Measurements from ENCODE around the gene SMIM43.

Gene SMIM43

DNA sequence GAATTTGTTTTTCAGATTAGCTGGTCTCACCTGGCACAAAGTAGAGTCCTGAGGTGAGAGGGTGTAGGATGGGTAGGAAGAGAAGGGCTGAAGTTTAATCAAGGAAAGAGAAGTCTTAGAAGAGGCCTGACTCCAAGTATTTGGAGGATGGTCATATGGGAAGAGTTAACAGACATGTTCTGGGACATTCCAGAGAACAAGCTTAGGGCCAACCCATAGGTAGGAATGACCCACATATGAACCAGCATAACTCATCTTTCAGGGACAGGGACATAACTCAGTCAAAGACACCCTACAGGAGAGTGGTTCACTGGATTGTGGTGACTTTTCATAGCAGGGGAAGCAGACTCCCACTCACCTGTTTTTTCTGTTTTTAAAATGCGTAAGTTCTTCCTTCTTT lies 40.3 kb downstream of the SMIM43 start:
- H3K4me3 ChIP-seq (ENCODE audit: low read length): no peak overlapping the region
- H3K23ac ChIP-seq (ENCODE audit: low read length): no peak overlapping the region
- H4K8ac ChIP-seq (ENCODE audit: low read depth, low read length): no peak overlapping the region
- H3K36me3 ChIP-seq (ENCODE audit: control insufficient read depth, insufficient read depth, low read length): no peaks in the 10 kb centered on the region
- no peak overlapping the region for H3K27ac ChIP-seq (ENCODE audit: low read depth, low read length)
- no peak overlapping the region for H3K9ac ChIP-seq (ENCODE audit: low read length)
- H2BK15ac ChIP-seq (replicated peaks; ENCODE audit: low read depth): no peak overlapping the region
- H3K56ac ChIP-seq (ENCODE audit: low read length): no peak overlapping the region
- H3K79me1 ChIP-seq (ENCODE audit: low read length): no peaks in the 10 kb centered on the region
- DNase-seq: no peak
- H3K4me1 ChIP-seq (ENCODE audit: control insufficient read depth, low read depth, low read length): no peaks in the 10 kb centered on the region
- H3K27me3 ChIP-seq (ENCODE audit: insufficient read depth, low read length, poor library complexity): no peaks in the 10 kb centered on the region
- H3K18ac ChIP-seq (ENCODE audit: low read length): no peak overlapping the region
- no peak overlapping the region for H3K4ac ChIP-seq (ENCODE audit: low read depth, low read length)
- no peaks in the 10 kb centered on the region for H3K79me2 ChIP-seq (ENCODE audit: control insufficient read depth, insufficient read depth, low read length)
- H2BK120ac ChIP-seq (ENCODE audit: low read depth, low read length): no peak overlapping the region
- no CpG with 5 or more reads among the region's 1 CpG for WGBS (ENCODE audit: extremely low coverage, insufficient coverage, low lambda C conversion rate)
- H2AK5ac ChIP-seq (ENCODE audit: low read length): no peak overlapping the region
- H3K4me2 ChIP-seq (ENCODE audit: low read length): no peak overlapping the region
- H2BK5ac ChIP-seq (ENCODE audit: low read length): no peak overlapping the region
- no peak overlapping the region for H4K5ac ChIP-seq (ENCODE audit: low read length)

DNA sequence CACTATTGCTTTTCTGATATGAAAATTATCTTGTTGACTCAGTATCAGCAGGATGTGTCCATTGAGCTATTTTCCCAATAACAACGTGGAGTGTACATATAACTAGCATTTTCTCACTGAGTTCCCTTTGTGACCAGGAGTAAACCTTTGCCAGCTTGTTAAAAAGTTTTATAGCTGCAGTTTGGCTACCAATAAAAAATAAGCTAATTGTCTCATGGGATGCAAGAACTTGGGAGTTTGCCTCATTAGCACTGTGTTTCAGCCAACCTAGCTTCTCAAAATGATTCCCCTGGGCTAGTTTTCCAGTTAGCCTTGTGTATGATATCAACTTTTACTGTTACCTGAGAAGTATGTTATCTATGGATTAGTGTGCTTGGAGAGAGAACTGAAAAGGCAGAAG lies 43.3 kb downstream of the SMIM43 start:
- Histone ChIP-seq H4K8ac (ENCODE audit: low read depth, low read length) (no peak overlapping the region), H4K5ac (ENCODE audit: low read length) (no peak overlapping the region), H2BK15ac (replicated peaks; ENCODE audit: low read depth) (peak overlapping the region; percentile 92), H3K4me3 (ENCODE audit: low read length) (no peak overlapping the region), H3K79me1 (ENCODE audit: low read length) (no peaks in the 10 kb centered on the region), H2AK5ac (ENCODE audit: low read length) (no peak overlapping the region), H3K18ac (ENCODE audit: low read length) (no peak overlapping the region), H3K9ac (ENCODE audit: low read length) (no peak overlapping the region), H3K27ac (ENCODE audit: low read depth, low read length) (no peak overlapping the region), H3K56ac (ENCODE audit: low read length) (no peak overlapping the region), H2BK5ac (ENCODE audit: low read length) (no peak overlapping the region), H3K27me3 (ENCODE audit: insufficient read depth, low read length, poor library complexity) (no peaks in the 10 kb centered on the region), H3K4ac (ENCODE audit: low read depth, low read length) (no peak overlapping the region), H3K4me1 (ENCODE audit: control insufficient read depth, low read depth, low read length) (no peaks in the 10 kb centered on the region), H2BK120ac (ENCODE audit: low read depth, low read length) (no peak overlapping the region), H3K79me2 (ENCODE audit: control insufficient read depth, insufficient read depth, low read length) (no peaks in the 10 kb centered on the region), H3K23ac (ENCODE audit: low read length) (no peak overlapping the region), H3K4me2 (ENCODE audit: low read length) (no peak overlapping the region), H3K36me3 (ENCODE audit: control insufficient read depth, insufficient read depth, low read length) (no peaks in the 10 kb centered on the region)
- no CpG with 5 or more reads among the region's 1 CpG for WGBS (ENCODE audit: extremely low coverage, insufficient coverage, low lambda C conversion rate)
- DNase-seq: no peak

- no peak overlapping the region for H3K18ac ChIP-seq (ENCODE audit: low read length)
These were observed 44.9 kb downstream of the SMIM43 start for GRCh38 chr4:121720109-121720508.

DNA sequence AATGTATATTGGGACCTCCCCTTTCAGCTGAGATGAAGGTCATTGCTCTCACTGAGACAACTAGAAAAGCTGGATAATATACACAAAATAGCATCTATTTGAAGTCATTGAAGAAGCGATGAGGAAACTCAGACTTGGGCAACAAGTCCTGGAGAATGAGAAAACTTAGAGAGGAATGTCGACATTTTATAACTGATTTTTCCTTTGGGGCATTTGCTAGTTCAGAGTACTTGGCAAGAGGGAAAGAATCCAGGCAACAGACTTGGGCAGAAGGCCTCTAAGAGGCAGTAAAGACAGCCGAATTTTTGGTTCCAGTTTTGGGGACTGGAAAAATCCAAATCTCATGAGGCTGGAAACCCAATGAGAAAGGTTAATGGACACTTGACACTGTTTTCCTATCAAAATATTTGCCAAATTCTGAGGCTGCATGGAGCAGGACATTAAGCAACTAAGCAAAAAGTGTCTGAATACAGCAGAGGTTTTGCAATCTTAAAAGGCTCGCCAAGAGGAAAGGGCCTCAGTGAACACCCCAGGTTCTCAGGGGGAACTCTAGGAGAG lies 47.2 kb downstream of the SMIM43 start:
- no peak overlapping the region for H3K4me3 ChIP-seq (ENCODE audit: low read length)
- H2BK15ac ChIP-seq (replicated peaks; ENCODE audit: low read depth): no peak overlapping the region
- H3K4me1 ChIP-seq (ENCODE audit: control insufficient read depth, low read depth, low read length): no peaks in the 10 kb centered on the region
- no peak overlapping the region for H4K8ac ChIP-seq (ENCODE audit: low read depth, low read length)
- no peak overlapping the region for H3K4ac ChIP-seq (ENCODE audit: low read depth, low read length)
- no peak overlapping the region for H3K56ac ChIP-seq (ENCODE audit: low read length)
- H3K79me1 ChIP-seq (ENCODE audit: low read length): no peaks in the 10 kb centered on the region
- no peak overlapping the region for H4K5ac ChIP-seq (ENCODE audit: low read length)
- no peak overlapping the region for H2AK5ac ChIP-seq (ENCODE audit: low read length)
- no peak overlapping the region for H2BK5ac ChIP-seq (ENCODE audit: low read length)
- no peaks in the 10 kb centered on the region for H3K79me2 ChIP-seq (ENCODE audit: control insufficient read depth, insufficient read depth, low read length)
- H3K4me2 ChIP-seq (ENCODE audit: low read length): no peak overlapping the region
- no CpG with 5 or more reads among the region's 4 CpGs for WGBS (ENCODE audit: extremely low coverage, insufficient coverage, low lambda C conversion rate)
- no peak for DNase-seq
- no peaks in the 10 kb centered on the region for H3K36me3 ChIP-seq (ENCODE audit: control insufficient read depth, insufficient read depth, low read length)
- no peak overlapping the region for H3K9ac ChIP-seq (ENCODE audit: low read length)
- no peaks in the 10 kb centered on the region for H3K27me3 ChIP-seq (ENCODE audit: insufficient read depth, low read length, poor library complexity)
- H3K27ac ChIP-seq (ENCODE audit: low read depth, low read length): no peak overlapping the region
- H2BK120ac ChIP-seq (ENCODE audit: low read depth, low read length): no peak overlapping the region
- H3K23ac ChIP-seq (ENCODE audit: low read length): no peak overlapping the region
- H3K18ac ChIP-seq (ENCODE audit: low read length): no peak overlapping the region

More at GRCh38 chr4:121720109-121720508, 44.9 kb downstream of the SMIM43 start:
- no peak overlapping the region for H2BK15ac ChIP-seq (replicated peaks; ENCODE audit: low read depth)
- no peak overlapping the region for H2BK120ac ChIP-seq (ENCODE audit: low read depth, low read length)
- H3K36me3 ChIP-seq (ENCODE audit: control insufficient read depth, insufficient read depth, low read length): no peaks in the 10 kb centered on the region
- H3K4me2 ChIP-seq (ENCODE audit: low read length): no peak overlapping the region
- H3K56ac ChIP-seq (ENCODE audit: low read length): no peak overlapping the region
- H3K27ac ChIP-seq (ENCODE audit: low read depth, low read length): no peak overlapping the region
- DNase-seq: peak; percentile 65
- no peaks in the 10 kb centered on the region for H3K79me2 ChIP-seq (ENCODE audit: control insufficient read depth, insufficient read depth, low read length)
- H3K23ac ChIP-seq (ENCODE audit: low read length): no peak overlapping the region
- H3K9ac ChIP-seq (ENCODE audit: low read length): no peak overlapping the region
- H3K4me3 ChIP-seq (ENCODE audit: low read length): no peak overlapping the region
- H4K8ac ChIP-seq (ENCODE audit: low read depth, low read length): no peak overlapping the region
- no peaks in the 10 kb centered on the region for H3K79me1 ChIP-seq (ENCODE audit: low read length)
- no peaks in the 10 kb centered on the region for H3K4me1 ChIP-seq (ENCODE audit: control insufficient read depth, low read depth, low read length)
- WGBS (ENCODE audit: extremely low coverage, insufficient coverage, low lambda C conversion rate): no CpG with 5 or more reads among the region's 1 CpG
- no peak overlapping the region for H2BK5ac ChIP-seq (ENCODE audit: low read length)
- no peak overlapping the region for H3K4ac ChIP-seq (ENCODE audit: low read depth, low read length)
- no peak overlapping the region for H2AK5ac ChIP-seq (ENCODE audit: low read length)
- H3K27me3 ChIP-seq (ENCODE audit: insufficient read depth, low read length, poor library complexity): no peaks in the 10 kb centered on the region
- no peak overlapping the region for H4K5ac ChIP-seq (ENCODE audit: low read length)

DNA sequence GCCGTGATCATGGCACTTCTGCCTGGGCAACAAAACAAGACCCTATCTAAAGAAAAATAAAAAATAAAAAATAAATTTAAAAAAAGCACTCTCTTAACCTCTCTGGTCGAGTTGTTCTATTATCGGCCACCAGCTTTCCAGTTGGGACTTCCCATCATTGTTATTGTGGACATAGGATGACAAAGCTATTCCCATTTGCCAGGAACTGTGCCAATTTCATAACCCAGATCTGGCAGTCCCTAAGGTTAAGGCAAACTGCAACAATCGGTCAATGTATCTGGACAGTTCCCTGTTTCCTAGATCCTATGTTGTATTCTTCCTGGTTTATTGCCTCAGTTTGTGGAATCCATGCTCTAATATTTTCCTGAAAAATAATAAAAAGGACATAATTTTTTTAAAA lies 50.4 kb downstream of the SMIM43 start:
- no peak overlapping the region for H3K27ac ChIP-seq (ENCODE audit: low read depth, low read length)
- WGBS (ENCODE audit: extremely low coverage, insufficient coverage, low lambda C conversion rate): no CpG with 5 or more reads among the region's 4 CpGs
- no peak overlapping the region for H2AK5ac ChIP-seq (ENCODE audit: low read length)
- no peak overlapping the region for H4K8ac ChIP-seq (ENCODE audit: low read depth, low read length)
- no peak for DNase-seq
- no peaks in the 10 kb centered on the region for H3K79me2 ChIP-seq (ENCODE audit: control insufficient read depth, insufficient read depth, low read length)
- no peak overlapping the region for H3K4ac ChIP-seq (ENCODE audit: low read depth, low read length)
- H3K56ac ChIP-seq (ENCODE audit: low read length): no peak overlapping the region
- H4K5ac ChIP-seq (ENCODE audit: low read length): no peak overlapping the region
- peaks cover 3% of the 10 kb centered on the region for H3K4me1 ChIP-seq (ENCODE audit: control insufficient read depth, low read depth, low read length)
- no peaks in the 10 kb centered on the region for H3K79me1 ChIP-seq (ENCODE audit: low read length)
- H2BK5ac ChIP-seq (ENCODE audit: low read length): no peak overlapping the region
- H3K4me3 ChIP-seq (ENCODE audit: low read length): no peak overlapping the region
- no peaks in the 10 kb centered on the region for H3K36me3 ChIP-seq (ENCODE audit: control insufficient read depth, insufficient read depth, low read length)
- no peak overlapping the region for H3K9ac ChIP-seq (ENCODE audit: low read length)
- H3K27me3 ChIP-seq (ENCODE audit: insufficient read depth, low read length, poor library complexity): no peaks in the 10 kb centered on the region
- H2BK15ac ChIP-seq (replicated peaks; ENCODE audit: low read depth): no peak overlapping the region
- no peak overlapping the region for H2BK120ac ChIP-seq (ENCODE audit: low read depth, low read length)
- no peak overlapping the region for H3K18ac ChIP-seq (ENCODE audit: low read length)
- H3K4me2 ChIP-seq (ENCODE audit: low read length): no peak overlapping the region
- H3K23ac ChIP-seq (ENCODE audit: low read length): no peak overlapping the region

DNA sequence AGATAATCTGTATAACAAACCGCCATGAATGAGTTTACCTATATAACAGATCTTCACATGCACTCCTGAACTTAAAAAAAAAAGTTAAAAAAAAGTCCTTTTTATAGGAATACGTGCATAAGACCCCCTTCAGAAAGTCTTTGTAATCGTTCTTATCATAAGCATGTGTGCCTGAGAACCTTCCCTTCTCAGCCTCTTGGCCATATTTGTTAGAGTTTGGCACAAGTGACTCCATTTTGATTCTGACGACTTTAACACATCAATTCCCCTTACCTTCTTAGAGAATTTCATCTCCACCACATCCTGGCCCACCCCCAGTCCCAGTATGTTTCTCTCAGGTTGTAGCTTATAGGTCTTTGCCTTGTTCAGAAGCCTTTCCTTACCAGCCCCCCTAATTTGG lies 52.2 kb downstream of the SMIM43 start:
- no peak overlapping the region for H3K4ac ChIP-seq (ENCODE audit: low read depth, low read length)
- H3K4me1 ChIP-seq (ENCODE audit: control insufficient read depth, low read depth, low read length): peaks cover 3% of the 10 kb centered on the region
- no peak overlapping the region for H2BK5ac ChIP-seq (ENCODE audit: low read length)
- no peaks in the 10 kb centered on the region for H3K79me2 ChIP-seq (ENCODE audit: control insufficient read depth, insufficient read depth, low read length)
- H4K8ac ChIP-seq (ENCODE audit: low read depth, low read length): no peak overlapping the region
- no peaks in the 10 kb centered on the region for H3K36me3 ChIP-seq (ENCODE audit: control insufficient read depth, insufficient read depth, low read length)
- H3K23ac ChIP-seq (ENCODE audit: low read length): no peak overlapping the region
- H4K5ac ChIP-seq (ENCODE audit: low read length): no peak overlapping the region
- H3K79me1 ChIP-seq (ENCODE audit: low read length): no peaks in the 10 kb centered on the region
- no peak overlapping the region for H3K18ac ChIP-seq (ENCODE audit: low read length)
- no peak overlapping the region for H3K56ac ChIP-seq (ENCODE audit: low read length)
- H3K27ac ChIP-seq (ENCODE audit: low read depth, low read length): no peak overlapping the region
- H2AK5ac ChIP-seq (ENCODE audit: low read length): no peak overlapping the region
- H2BK120ac ChIP-seq (ENCODE audit: low read depth, low read length): peak overlapping the region; percentile 69
- no peak for DNase-seq
- H3K27me3 ChIP-seq (ENCODE audit: insufficient read depth, low read length, poor library complexity): no peaks in the 10 kb centered on the region
- no CpG with 5 or more reads among the region's 4 CpGs for WGBS (ENCODE audit: extremely low coverage, insufficient coverage, low lambda C conversion rate)
- H2BK15ac ChIP-seq (replicated peaks; ENCODE audit: low read depth): no peak overlapping the region
- H3K4me2 ChIP-seq (ENCODE audit: low read length): no peak overlapping the region
- H3K4me3 ChIP-seq (ENCODE audit: low read length): no peak overlapping the region
- H3K9ac ChIP-seq (ENCODE audit: low read length): no peak overlapping the region

All from mesendoderm (in vitro differentiated cells).